Epidermal melanocyte (primary cell): ENCODE measurements around the gene COIL.
A peak's percentile ranks its signal among the peaks of the same experiment; 100 is the strongest.
"Not testable (repeated sequence)": the region's sequence is repeated elsewhere in the genome, so short reads cannot be mapped to it uniquely, and the experiment has no call there.

ENCODE experiments used
- DNase-seq: peaks from one replicate; pipeline ENCODE4 v3.0.0; 2011; ENCODE audit warnings: low spot score; ENCODE audit not compliant: insufficient read length

COIL gene

GRCh38 chr17:56960596-56961538 lies at the start of gene COIL:
Gene COIL (minus strand): TSS chr17:56961050. CDS start chr17:56961019, 31 bp downstream.
- peak; percentile 89 for DNase-seq

- no peak for DNase-seq
Measured at GRCh38 chr17:57010487-57010886, 49.6 kb upstream of the COIL start.

GRCh38 chr17:57009737-57010445 lies 49.0 kb upstream of the COIL start:
- DNase-seq: peak; percentile 69

- no peak for DNase-seq
Measured at GRCh38 chr17:57008958-57009357, 48.1 kb upstream of the COIL start.

- DNase-seq: no peak
Measured at GRCh38 chr17:57006040-57006439, 45.2 kb upstream of the COIL start.

- no peak for DNase-seq
Measured at GRCh38 chr17:57004944-57005579, 44.2 kb upstream of the COIL start.

- no peak for DNase-seq
Measured at GRCh38 chr17:57002904-57003303, 42.1 kb upstream of the COIL start.

- no peak for DNase-seq
Measured at GRCh38 chr17:57001541-57001940, 40.7 kb upstream of the COIL start.

GRCh38 chr17:56997313-56997712 lies 36.5 kb upstream of the COIL start:
- DNase-seq: no peak

GRCh38 chr17:56995766-56996165 lies 34.9 kb upstream of the COIL start:
- no peak for DNase-seq

GRCh38 chr17:56994009-56994792 lies 33.4 kb upstream of the COIL start:
- DNase-seq: no peak

GRCh38 chr17:56992364-56992763 lies 31.5 kb upstream of the COIL start:
- no peak for DNase-seq

- no peak for DNase-seq
Measured at GRCh38 chr17:56988901-56989572, 28.2 kb upstream of the COIL start.

- no peak for DNase-seq
Measured at GRCh38 chr17:56987283-56987834, 26.5 kb upstream of the COIL start.

GRCh38 chr17:56985371-56986162 lies 24.7 kb upstream of the COIL start:
- no peak for DNase-seq

- no peak for DNase-seq
Measured at GRCh38 chr17:56983366-56983765, 22.5 kb upstream of the COIL start.

- DNase-seq: no peak
Measured at GRCh38 chr17:56982312-56982711, 21.5 kb upstream of the COIL start.

GRCh38 chr17:56980526-56980925 lies 19.7 kb upstream of the COIL start:
- not testable (repeated sequence) for DNase-seq

GRCh38 chr17:56979091-56979480 lies 18.2 kb upstream of the COIL start:
- no peak for DNase-seq
